GM13976 (cell line): ENCODE results near the gene KIF1B.

ENCODE experiments used
- DNase-seq: peaks from one replicate; pipeline ENCODE4 v3.0.0; 2012; ENCODE audit warnings: low spot score
- CTCF ChIP-seq: IDR thresholded peaks from 2 replicates; pipeline ENCODE4 v1.5.1; 2012; ENCODE audit warnings: borderline replicate concordance, mild to moderate bottlenecking; ENCODE audit not compliant: insufficient read depth; ENCODE audit errors: extremely low read depth, missing control alignments, control extremely low read depth
- in situ Hi-C: fragments of 300-500 bp; cut with MboI; formaldehyde crosslinking; loops from one replicate; pipeline ENCODE4 v1.12.0; 2022; ENCODE audit warnings: low sequenced_read_pairs, mixed read lengths, inconsistent platforms; ENCODE audit not compliant: unreplicated experiment

Gene KIF1B

GRCh38 chr1:10271869-10272268 lies 61.5 kb downstream of the KIF1B start:
- no peak for TF ChIP-seq CTCF
- in situ Hi-C loops = no loop called here

GRCh38 chr1:10272274-10272673 lies 61.9 kb downstream of the KIF1B start:
- DNase-seq = no peak
- in situ Hi-C loops = no loop called here

More at GRCh38 chr1:10271869-10272268, 61.5 kb downstream of the KIF1B start:
- no peak for DNase-seq

GRCh38 chr1:10278880-10279279 lies 68.5 kb downstream of the KIF1B start:
- DNase-seq = no peak
- in situ Hi-C loops = no loop called here
- no peak for TF ChIP-seq CTCF

More at GRCh38 chr1:10272274-10272673, 61.9 kb downstream of the KIF1B start:
- TF ChIP-seq CTCF = no peak

GRCh38 chr1:10280439-10281350 lies 70.3 kb downstream of the KIF1B start:
- in situ Hi-C loops = no loop called here
- no peak for TF ChIP-seq CTCF
- no peak for DNase-seq

- in situ Hi-C loops = no loop called here
- TF ChIP-seq CTCF = no peak
- DNase-seq = peak; percentile 42
These were observed 73.1 kb downstream of the KIF1B start for GRCh38 chr1:10283318-10283984.

- TF ChIP-seq CTCF = no peak
- in situ Hi-C loops = no loop called here
- no peak for DNase-seq
These were observed 75.9 kb downstream of the KIF1B start for GRCh38 chr1:10286244-10286643.
